RPMI7951 (cell line): Measurements from ENCODE around the gene EDNRA. TPM values are rescaled to one million over a fixed set of nuclear protein-coding genes. Genes with fewer than 3 reads are reported as not detected.

Source experiments
- DNase-seq: peaks from one replicate; pipeline ENCODE4 v3.0.0-alpha.2; 2012; ENCODE audit warnings: low read depth
- total RNA-seq: library from RNA; depleted of rRNA; stranded (reverse); fragments of >200 nt; shearing (Covaris generic); gene quantifications from 2 replicates; pipeline ENCODE4 v1.2.3, GENCODE V29; 2014

The EDNRA gene
- total RNA-seq, 1 experiment from 2014 or later: 0.36 TPM

GRCh38 chr4:147498031-147498660 lies 17.2 kb downstream of the EDNRA start:
- DNase-seq: peak; percentile 12

- no peak for DNase-seq
These were observed 27.4 kb downstream of the EDNRA start for GRCh38 chr4:147508346-147508745.

DNA sequence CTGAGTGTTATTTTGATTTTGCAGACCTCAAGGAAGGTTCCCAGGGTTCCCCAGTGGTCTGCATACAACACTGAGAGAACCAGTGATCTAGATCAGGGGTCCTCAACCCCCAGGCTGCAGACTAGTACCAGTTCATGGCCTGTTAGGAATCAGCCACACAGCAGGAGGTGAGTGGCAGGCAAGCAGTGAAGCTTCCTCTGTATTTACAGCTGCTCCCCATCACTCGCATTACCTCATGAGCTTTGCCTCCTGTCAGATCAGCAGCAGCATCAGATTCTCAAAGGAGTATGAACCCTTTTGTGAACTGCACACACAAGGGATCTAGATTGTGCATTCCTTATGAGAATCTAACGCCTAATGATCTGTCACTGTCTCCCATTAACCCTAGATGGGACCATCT lies 28.5 kb downstream of the EDNRA start:
- no peak for DNase-seq

DNA sequence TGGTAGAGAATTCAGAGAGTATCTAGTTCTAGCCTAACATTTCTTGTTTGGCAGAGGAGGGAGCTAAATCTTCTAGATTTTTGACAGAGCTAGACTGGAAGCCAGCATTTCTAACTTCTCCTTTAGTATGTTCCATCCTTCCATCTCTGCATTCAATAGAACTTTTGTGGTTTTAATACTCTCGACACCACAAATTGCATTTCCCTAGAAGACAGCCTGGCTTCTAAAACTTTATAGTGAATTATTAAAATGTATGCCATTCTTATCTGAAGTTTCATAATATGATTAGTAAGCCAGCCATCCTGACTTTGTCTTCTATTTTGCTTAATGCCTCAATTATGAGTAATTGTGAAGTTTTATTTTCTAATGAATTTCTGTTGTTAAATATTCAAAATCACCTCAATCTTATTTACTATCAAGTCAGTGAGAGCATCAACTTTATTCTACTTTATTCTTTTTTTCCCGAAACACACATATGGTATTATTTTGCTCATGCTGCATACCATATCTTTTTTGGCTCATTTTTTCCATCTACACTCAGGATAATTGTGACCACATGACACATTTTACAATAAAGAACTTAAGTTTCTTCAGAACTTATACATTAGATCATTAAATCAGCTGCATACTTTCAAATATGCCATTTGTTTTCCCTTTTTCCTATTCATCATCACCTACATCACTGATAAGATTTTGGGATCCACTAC lies 30.2 kb downstream of the EDNRA start:
- DNase-seq: no peak

- no peak for DNase-seq
These were observed 32.2 kb downstream of the EDNRA start for GRCh38 chr4:147513091-147513490.

GRCh38 chr4:147513952-147514351 lies 33.1 kb downstream of the EDNRA start:
- DNase-seq: no peak

DNA sequence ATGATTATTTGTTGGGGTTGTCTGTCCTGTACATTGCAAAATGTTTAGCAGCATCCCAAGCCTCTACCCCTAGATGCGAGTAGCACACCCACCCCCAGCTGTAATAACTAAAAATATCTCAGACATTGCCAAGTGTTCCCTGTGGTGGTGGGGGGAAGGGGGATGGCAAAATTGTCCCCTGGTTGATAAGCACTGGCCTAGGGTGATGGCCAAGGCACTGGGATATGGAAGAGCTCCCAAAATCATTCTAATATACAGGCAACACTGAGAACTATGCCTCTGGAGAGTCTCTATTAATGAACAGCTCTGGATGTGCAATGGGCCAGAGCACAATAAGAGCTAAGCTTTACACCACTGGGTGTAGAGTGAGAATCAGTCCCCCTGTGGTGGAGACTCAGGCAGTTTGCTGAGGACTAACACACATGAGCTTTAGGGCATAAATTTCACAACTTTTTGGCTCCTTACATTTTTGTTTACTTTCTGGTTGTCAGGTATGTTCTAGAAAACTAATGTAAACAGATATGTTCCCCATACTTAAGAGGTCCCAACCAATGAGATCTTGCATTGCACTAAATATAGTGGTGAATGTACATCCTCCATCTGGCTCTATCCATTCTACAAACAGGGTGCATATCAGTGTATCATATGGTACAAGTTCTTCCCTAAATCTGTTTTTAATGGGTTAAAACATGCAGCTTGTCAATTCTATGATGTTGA lies 34.5 kb downstream of the EDNRA start:
- DNase-seq: no peak

DNA sequence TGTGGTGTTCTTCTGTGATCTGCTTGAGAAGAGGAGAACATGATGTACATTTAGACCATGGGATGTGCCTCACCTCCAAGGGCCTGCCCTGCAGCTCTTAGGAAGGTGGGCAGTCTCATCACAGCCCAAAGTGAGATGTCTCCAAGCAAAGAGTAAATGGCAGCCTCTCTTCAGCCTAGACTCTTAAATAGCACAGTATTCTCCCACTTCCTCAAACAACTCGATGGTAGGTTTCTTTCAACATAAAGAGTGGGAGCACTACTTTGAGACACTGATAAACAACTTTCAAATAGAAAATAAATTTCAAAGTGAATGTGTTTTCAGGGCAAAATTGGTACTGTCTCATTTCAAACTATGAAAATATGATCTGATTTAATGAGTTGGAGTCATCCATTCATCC lies 35.2 kb downstream of the EDNRA start:
- no peak for DNase-seq

- DNase-seq: no peak
These were observed 37.2 kb downstream of the EDNRA start for GRCh38 chr4:147518086-147518485.

GRCh38 chr4:147518846-147519767 lies 38.2 kb downstream of the EDNRA start:
- peak; percentile 63 for DNase-seq

GRCh38 chr4:147524601-147525000 lies 43.7 kb downstream of the EDNRA start:
- no peak for DNase-seq

DNA sequence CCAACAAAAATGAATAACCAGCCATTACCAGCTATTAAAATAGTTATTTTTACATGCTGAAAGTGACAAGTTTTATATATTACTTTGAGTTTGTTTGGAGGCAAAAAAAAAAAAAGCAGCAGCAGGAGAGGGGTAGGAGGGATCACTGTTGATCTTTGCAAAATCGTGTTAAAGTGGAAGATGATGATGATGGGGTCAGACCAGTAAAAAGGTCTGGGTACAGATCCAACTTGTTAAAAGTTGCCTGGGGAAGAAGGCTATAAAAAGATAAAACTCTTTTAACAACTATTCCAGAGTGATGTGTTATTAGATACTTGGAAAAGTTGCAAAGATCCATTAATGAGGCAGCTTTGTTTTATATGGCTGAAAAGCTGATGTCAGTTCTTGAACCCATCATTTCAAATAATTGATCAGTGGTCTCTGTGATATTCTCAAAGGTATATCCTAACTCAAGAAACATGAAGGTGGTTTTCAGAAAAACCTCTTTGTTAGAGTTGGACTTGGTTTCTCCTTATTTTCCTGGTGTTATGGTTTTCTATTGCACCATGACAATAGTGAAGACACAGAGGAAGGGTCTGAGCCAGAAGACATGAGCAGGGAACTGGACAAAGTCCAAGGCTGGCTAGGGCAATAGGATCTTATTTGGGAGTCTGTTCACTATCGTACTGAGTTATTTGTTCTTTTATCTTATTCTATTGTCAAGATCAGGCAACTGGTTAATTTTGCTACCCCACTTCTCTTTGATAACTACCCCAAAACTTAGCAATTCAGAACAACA lies 44.8 kb downstream of the EDNRA start:
- no peak for DNase-seq

DNA sequence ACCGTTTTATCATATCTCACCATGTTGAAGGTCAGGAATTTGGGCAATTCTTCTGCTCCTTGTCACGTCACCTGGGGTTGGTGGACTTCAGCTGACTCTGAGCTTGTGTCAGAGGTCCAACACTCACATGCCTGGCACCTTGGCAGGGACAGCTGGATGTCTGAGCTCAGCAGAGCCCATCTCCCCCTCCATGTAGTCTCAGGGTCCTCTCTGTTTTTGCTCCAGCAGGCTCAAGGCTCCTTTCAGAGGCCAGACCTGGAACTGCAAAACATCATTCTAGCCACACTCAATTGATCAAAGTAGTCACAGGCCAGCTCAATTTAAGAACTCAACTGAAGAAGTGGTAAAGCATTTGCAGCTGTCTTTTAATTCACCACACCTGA lies 45.4 kb downstream of the EDNRA start:
- DNase-seq: no peak

DNA sequence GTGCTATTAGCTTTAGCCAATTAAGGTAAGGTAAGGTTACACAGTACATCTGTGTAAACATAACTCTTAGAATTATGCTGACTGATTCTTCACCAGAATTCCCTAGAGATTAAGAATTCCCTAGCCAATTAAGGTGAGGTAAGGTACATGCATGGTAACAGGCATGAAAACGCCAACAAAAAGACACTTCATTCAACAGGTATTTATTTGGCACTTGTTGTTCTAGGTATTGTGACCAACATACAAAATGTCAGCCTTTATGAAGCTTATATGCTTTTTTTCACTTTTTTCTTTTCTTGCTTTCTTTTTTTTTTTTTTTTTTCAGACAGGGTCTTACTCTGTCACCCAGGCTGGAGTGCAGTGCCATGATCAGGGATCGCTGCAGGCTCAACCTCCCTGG lies 47.2 kb downstream of the EDNRA start:
- DNase-seq: no peak

DNA sequence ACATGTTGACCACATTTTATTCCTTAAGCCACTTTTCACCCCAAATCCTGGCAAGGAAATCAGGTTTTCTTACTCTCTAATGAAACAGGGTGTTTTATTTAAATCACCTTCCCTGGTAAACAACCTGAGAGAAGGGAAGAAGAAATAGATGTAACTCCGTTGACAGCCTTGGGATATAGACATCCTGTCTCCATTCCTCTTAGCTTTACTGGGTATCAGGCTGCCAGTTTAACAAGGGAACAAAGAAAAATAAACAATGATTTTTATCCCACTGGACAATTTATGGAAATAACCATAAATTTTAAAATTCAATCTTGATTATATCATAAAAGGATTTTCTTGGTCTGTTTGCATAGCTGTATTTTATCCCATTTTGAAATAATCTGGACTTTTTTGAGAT lies 49.2 kb downstream of the EDNRA start:
- no peak for DNase-seq

DNA sequence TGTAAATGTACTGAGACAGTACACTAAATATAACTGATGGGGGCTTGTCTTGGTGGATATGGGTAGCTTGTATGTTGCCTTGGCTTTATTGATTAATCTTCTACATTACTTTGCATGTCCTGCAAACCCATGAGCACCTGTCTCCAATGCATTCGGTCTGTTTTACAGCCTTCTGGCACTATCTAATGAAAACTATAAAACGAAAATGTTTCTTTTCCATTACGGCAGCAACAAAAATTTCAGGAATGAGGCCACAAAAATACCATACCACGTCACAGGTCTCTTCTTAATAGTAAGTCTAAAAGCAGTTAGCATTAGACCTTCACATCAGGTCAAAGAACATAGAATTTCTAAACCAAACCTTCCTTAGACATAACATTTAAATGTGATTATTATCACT lies 49.8 kb downstream of the EDNRA start:
- DNase-seq: no peak

DNA sequence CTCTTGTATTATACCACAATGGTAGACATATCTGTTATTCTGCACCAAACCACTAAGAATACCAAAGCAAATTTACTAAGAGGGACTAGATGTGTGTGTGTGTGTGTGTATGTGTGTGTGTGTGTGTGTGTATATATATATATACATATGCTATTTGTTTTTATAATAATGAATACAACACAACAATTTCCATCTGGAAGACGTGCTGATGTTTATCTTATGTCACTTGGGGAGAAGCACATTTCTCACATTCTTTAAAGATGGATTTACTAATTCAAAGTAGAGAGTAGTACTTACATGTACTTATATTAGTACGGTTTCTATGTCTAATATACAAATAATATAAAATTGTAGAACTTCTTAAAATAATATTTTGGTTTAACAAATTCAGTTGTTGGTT lies 52.0 kb downstream of the EDNRA start:
- no peak for DNase-seq

- DNase-seq: no peak
These were observed 52.4 kb downstream of the EDNRA start for GRCh38 chr4:147533331-147533730.

GRCh38 chr4:147535124-147535523 lies 54.2 kb downstream of the EDNRA start:
- DNase-seq: no peak

- no peak for DNase-seq
These were observed 57.8 kb downstream of the EDNRA start for GRCh38 chr4:147538711-147539110.

- peak; percentile 3 for DNase-seq
These were observed 59.1 kb downstream of the EDNRA start for GRCh38 chr4:147539959-147540358.
